AG04449 (cell line): Measurements from ENCODE around the gene LTB4R2.

Experiments used
- CTCF ChIA-PET: fragments of 350-600 bp; formaldehyde crosslinking; extraction: SDS; loops from one replicate; lab custom pipeline; 2021; ENCODE audit warnings: antibody characterized with exemption; lab: Yijun Ruan, JAX
- POLR2A ChIA-PET: fragments of 400-600, 350-600 bp; formaldehyde crosslinking; extraction: SDS; loops from one replicate; lab custom pipeline; 2020; ENCODE audit warnings: antibody characterized with exemption, inconsistent platforms; lab: Yijun Ruan, JAX
- DNase-seq: peaks from one replicate; pipeline ENCODE4 v3.0.0-alpha.2; 2010; ENCODE audit warnings: low read depth, low spot score
- H3K4me3 ChIP-seq: 2 replicates; pipeline ENCODE4 v1.5.1; 2011; ENCODE audit warnings: low read depth, mild to moderate bottlenecking, control low read depth, low read length
- TF ChIP-seq, protein P1 (sequence below): IDR thresholded peaks from one replicate; pipeline ENCODE4 v1.5.1; 2011; ENCODE audit warnings: mild to moderate bottlenecking, moderate library complexity, low read length, control low read depth, inconsistent platforms; ENCODE audit not compliant: insufficient read depth; ENCODE audit errors: missing control alignments

Gene LTB4R2

DNA sequence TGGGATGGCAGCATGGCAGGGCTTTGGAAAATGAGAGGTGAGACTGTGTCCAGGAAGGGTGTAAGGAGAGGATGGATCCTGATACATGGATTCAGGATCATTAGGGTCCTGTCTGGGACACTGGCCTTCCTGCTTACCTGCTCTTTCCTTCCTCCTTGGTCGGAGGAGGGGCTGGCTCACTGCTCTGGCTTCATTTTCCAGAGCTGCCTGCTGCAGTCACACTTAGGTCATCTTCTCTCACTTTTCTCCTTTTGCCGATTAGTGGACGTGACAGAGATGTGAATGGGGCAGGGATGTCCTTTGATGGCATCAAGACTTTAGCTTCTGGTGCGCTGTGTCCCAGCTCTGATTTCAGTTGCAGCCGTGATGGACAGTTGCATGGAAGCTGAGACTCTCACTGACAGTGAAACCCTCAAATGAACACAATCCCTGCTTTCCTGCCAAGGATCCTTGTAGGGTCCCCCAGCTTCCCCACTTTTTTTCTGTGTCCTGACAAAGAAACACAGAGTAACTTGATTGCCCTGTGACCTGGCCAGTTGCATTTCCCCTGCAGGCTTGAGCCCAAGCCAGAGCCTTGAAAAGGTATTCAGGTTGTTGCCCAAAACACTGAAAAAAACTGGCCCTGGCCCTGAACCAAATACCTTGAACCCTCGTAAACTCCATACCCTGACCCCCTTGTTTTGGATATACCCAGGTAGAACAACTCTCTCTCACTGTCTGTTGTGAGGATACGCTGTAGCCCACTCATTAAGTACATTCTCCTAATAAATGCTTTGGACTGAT, 1.4 kb upstream of the LTB4R2 start:
- ChIA-PET POLR2A (interaction anchor here (0.7 to 1.7 kb wide), 8 partner anchors 9 to 194 kb away, joined by 3 to 8 read pairs (median 4); partner anchors contain the start of genes DCAF11, DHRS1, NOP9 and NRL), CTCF (interaction anchor here (0.6 to 37.5 kb wide), 64 partner anchors 4 to 294 kb away, joined by 3 to 688 read pairs (median 5); partner anchors contain the start of genes ADCY4, CBLN3, CHMP4A and CIDEB)
- H3K4me3 ChIP-seq = no peak overlapping the region
- TF ChIP-seq, protein P1, sequence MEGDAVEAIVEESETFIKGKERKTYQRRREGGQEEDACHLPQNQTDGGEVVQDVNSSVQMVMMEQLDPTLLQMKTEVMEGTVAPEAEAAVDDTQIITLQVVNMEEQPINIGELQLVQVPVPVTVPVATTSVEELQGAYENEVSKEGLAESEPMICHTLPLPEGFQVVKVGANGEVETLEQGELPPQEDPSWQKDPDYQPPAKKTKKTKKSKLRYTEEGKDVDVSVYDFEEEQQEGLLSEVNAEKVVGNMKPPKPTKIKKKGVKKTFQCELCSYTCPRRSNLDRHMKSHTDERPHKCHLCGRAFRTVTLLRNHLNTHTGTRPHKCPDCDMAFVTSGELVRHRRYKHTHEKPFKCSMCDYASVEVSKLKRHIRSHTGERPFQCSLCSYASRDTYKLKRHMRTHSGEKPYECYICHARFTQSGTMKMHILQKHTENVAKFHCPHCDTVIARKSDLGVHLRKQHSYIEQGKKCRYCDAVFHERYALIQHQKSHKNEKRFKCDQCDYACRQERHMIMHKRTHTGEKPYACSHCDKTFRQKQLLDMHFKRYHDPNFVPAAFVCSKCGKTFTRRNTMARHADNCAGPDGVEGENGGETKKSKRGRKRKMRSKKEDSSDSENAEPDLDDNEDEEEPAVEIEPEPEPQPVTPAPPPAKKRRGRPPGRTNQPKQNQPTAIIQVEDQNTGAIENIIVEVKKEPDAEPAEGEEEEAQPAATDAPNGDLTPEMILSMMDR = no peak
- no peak for DNase-seq

DNA sequence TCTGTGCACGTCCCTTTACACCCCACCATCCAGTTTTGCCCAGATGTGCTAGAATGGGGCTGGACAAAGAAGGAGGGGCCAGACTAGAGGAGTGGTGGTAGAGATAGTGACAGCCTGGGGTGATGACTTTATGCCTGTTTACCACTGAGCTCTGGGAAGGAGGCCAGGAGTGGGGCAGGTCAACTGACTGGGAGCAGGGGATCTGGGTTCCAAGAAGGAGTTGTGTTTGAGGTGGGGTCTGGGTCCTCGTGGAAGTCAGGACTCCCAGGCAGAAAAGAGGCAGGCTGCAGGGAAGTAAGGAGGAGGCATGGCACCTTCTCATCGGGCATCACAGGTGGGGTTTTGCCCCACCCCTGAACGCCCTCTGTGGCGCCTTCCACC, 315 bp downstream of the LTB4R2 start:
- CTCF ChIA-PET = interaction anchor here (0.7 to 37.5 kb wide), 13 partner anchors 6 to 174 kb away, joined by 3 to 688 read pairs (median 3); partner anchors contain the start of genes ADCY4, CBLN3, CIDEB and DHRS1
- DNase-seq = no peak
- no peak overlapping the region; the same call in 1 of the 2 replicates for H3K4me3 ChIP-seq
- POLR2A ChIA-PET = no interaction called here
- TF ChIP-seq, protein P1 = no peak

DNA sequence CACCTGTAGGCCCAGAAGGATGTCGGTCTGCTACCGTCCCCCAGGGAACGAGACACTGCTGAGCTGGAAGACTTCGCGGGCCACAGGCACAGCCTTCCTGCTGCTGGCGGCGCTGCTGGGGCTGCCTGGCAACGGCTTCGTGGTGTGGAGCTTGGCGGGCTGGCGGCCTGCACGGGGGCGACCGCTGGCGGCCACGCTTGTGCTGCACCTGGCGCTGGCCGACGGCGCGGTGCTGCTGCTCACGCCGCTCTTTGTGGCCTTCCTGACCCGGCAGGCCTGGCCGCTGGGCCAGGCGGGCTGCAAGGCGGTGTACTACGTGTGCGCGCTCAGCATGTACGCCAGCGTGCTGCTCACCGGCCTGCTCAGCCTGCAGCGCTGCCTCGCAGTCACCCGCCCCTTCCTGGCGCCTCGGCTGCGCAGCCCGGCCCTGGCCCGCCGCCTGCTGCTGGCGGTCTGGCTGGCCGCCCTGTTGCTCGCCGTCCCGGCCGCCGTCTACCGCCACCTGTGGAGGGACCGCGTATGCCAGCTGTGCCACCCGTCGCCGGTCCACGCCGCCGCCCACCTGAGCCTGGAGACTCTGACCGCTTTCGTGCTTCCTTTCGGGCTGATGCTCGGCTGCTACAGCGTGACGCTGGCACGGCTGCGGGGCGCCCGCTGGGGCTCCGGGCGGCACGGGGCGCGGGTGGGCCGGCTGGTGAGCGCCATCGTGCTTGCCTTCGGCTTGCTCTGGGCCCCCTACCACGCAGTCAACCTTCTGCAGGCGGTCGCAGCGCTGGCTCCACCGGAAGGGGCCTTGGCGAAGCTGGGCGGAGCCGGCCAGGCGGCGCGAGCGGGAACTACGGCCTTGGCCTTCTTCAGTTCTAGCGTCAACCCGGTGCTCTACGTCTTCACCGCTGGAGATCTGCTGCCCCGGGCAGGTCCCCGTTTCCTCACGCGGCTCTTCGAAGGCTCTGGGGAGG, 985 bp downstream of the LTB4R2 start, which contains the start of gene LTB4R:
TSS of gene LTB4R (plus strand) at position 857 of the 959 bp plus-strand sequence. CDS start 4,150 bp downstream, outside the sequence.
- ChIA-PET POLR2A (interaction anchor here (1.1 kb wide), 1 partner anchor 119 kb away, joined by 4 read pairs; no protein-coding TSS in a partner anchor), CTCF (interaction anchor here (0.7 to 37.5 kb wide), 12 partner anchors 6 to 175 kb away, joined by 3 to 688 read pairs (median 4); partner anchors contain the start of genes ADCY4, CBLN3, CIDEB and DHRS1)
- TF ChIP-seq, protein P1 = peak; percentile 48
- DNase-seq = no peak
- H3K4me3 ChIP-seq = peak within 1 kb of the TSS; percentile 33

DNA sequence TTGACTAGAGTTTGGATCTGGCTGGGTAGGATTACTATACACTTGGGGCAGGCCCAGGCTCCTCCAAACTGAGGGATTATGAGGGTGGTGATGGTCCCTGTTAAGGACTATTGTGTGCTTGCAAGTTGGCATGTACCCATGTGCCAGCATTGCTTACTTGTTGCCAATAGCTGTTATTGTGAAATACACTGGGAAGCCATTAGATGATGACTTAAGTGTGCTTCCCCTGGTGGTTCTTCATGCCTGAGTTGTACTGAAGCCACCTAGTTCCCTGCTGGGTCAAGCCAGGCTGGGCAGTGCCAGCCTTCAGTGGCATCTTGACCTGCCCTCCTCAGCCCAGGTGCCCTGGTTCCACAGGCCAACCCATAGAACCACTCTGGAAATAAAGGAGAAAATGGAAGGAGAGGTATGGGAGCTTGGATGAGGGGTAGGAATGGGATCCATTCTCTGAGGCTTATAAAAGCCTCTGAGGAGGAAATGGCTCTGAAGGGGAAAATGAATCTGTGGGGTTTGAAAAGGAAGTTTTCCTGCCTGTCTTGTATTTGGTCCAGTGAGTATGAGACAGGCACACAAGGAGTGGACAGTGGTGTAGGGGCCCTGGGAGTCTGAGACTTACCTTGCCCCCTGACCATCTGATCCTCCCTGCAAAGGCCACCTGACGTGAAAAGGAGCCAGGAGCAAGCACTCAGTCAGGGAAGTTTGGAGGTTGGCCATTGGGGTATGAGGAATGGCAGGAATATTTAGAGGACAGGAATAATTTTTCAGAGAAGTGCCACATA, 2.1 kb downstream of the LTB4R2 start:
- TF ChIP-seq, protein P1 = no peak
- H3K4me3 ChIP-seq = no peak overlapping the region
- ChIA-PET POLR2A (interaction anchor here (1.1 kb wide), 1 partner anchor 118 kb away, joined by 4 read pairs; no protein-coding TSS in a partner anchor), CTCF (interaction anchor here (8.7 to 37.5 kb wide), 4 partner anchors 8 to 121 kb away, joined by 118 to 688 read pairs (median 534); partner anchors contain the start of genes ADCY4, CBLN3, CIDEB and DHRS1)
- DNase-seq = no peak

DNA sequence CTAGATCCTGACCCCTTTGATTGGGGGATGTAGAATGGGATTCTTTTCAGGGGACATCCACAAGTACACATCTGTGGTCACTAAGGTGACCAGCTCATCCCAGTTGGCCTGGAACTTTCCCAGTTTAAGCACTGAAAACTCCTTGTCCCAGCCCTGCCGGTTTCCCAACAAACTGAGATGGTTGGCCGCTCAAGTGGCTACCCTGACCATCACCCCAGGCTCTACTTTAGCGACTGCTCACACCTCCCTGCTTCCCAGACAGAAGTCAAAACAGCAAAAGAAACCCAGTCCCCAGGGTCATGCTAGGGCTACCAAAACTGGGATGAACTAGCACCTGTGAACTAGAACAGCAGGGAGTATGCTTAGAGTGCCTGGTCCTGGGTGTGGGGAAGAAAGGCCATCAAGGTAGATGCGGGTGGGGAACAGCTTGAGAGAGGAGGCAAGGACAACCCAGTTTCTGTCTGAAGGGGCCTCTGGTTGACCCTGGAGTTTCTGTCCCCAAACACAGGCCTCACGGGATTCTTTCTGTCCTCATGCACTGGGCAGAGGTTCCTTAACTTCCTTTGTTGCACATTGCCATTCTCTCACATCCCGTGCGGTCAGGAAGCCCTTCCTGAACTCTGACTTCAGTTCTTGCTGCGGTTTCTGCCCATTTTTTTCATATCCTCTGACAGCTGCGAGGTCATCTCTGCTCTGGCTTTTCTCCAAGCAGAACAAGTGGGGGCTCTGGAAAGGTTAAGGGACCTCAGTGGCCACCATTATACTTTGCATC, 3.0 kb downstream of the LTB4R2 start:
- ChIA-PET POLR2A (interaction anchor here (1.0 kb wide), 1 partner anchor 71 kb away, joined by 3 read pairs; the partner anchor contains the start of gene TINF2), CTCF (interaction anchor here (8.7 to 37.5 kb wide), 4 partner anchors 8 to 120 kb away, joined by 118 to 688 read pairs (median 534); partner anchors contain the start of genes ADCY4, CBLN3, CIDEB and DHRS1)
- TF ChIP-seq, protein P1 = no peak
- H3K4me3 ChIP-seq = no peak overlapping the region
- DNase-seq = no peak
